ENCODE results near the gene ALDH7A1.

DNA sequence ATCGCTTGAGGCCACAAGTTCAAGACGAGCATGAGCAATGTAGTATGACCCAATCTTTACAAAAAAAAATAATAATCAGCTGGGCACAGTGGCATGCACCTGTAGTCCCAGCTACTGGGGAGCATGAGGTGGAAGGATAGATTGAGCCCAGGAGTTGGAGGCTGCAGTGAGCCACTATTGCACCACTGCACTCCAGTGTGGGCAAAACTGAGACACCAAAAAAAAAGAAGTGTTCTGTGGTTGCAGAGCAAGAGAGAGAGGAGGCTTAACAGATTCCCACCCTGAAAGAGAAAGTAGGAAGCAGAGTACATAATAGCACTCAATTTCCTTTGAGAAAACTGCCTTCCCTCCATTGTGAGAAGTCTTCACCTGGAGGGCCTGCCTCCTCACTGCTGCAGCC lies 52.6 kb downstream of the ALDH7A1 start:
- TF ChIP-seq POLR2AphosphoS5 (IDR thresholded peaks at IDR 0.05; ENCODE audit: borderline replicate concordance, low read depth, low read length) (no peak), EZH2 (IDR thresholded peaks at IDR 0.05) (no peak), FOXP2 (optimal IDR thresholded peaks at IDR 0.05; ENCODE audit: control extremely low read depth, extremely low read length, insufficient read depth) (no peak)

All from SK-N-MC (cell line).